Tibial nerve (tissue), 4 donors: ENCODE measurements around the gene ANKRD31.

Source experiments
- EP300 ChIP-seq, 2 donors: sonication (generic); formaldehyde crosslinking; IDR thresholded peaks; one replicate each; pipeline ENCODE4 v1.6.1; 2017; ENCODE audit warnings: antibody characterized with exemption in 2 of 2, mild to moderate bottlenecking in 1 of 2
- POLR2A ChIP-seq, 2 donors: fragments of 450-650 bp; IDR thresholded peaks; one replicate each; pipeline ENCODE4 v1.6.1; 2017; ENCODE audit warnings: antibody characterized with exemption in 2 of 2, mild to moderate bottlenecking in 2 of 2, moderate library complexity in 2 of 2
- TF ChIP-seq, protein P1 (sequence below), 5 experiments: fragments of 200-600 bp in 3 of 5; fragments of 450-650 bp in 2 of 5; sonication (generic) in 3 of 5; IDR thresholded peaks; one replicate each; pipeline ENCODE4 v1.5.1; 2016 to 2019; ENCODE audit warnings: antibody characterized with exemption in 5 of 5, mild to moderate bottlenecking in 3 of 5, moderate library complexity in 2 of 5

DNA sequence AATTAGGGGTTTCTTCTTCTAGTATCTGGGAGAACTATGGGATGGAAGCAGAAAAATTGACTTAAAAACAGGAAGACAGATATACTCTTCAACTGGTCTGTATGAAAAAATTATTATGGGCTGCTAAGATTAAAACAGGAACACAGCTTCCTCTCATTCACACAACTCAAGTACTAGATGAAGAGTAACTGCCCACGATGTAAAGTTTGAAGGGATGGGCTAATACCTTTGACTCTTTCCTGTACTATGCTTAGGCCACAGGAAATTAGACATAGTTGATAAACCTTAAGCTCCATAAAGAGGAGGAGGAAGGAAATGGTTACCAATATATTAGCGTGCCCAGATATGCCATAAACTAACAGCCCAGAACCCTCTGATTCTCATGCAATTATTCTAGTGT lies 88.6 kb downstream of the ANKRD31 start:
- TF ChIP-seq POLR2A (IDR thresholded peaks at IDR 0.05), result no peak
- TF ChIP-seq, protein P1, sequence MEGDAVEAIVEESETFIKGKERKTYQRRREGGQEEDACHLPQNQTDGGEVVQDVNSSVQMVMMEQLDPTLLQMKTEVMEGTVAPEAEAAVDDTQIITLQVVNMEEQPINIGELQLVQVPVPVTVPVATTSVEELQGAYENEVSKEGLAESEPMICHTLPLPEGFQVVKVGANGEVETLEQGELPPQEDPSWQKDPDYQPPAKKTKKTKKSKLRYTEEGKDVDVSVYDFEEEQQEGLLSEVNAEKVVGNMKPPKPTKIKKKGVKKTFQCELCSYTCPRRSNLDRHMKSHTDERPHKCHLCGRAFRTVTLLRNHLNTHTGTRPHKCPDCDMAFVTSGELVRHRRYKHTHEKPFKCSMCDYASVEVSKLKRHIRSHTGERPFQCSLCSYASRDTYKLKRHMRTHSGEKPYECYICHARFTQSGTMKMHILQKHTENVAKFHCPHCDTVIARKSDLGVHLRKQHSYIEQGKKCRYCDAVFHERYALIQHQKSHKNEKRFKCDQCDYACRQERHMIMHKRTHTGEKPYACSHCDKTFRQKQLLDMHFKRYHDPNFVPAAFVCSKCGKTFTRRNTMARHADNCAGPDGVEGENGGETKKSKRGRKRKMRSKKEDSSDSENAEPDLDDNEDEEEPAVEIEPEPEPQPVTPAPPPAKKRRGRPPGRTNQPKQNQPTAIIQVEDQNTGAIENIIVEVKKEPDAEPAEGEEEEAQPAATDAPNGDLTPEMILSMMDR (IDR thresholded peaks at IDR 0.05), result no peak
- TF ChIP-seq EP300 (IDR thresholded peaks at IDR 0.05), result no peak
